Thoracic aorta endothelial cell (primary cell): ENCODE measurements around the gene SYNGR4. TPM values are rescaled to one million over a fixed set of nuclear protein-coding genes. Genes with fewer than 3 reads are reported as not detected.

ENCODE experiments used
- total RNA-seq: library from RNA; depleted of rRNA; stranded (reverse); fragments of >200 nt; gene quantifications from 2 replicates; pipeline ENCODE4 v1.2.3, GENCODE V29; 2012

Gene SYNGR4, protein sequence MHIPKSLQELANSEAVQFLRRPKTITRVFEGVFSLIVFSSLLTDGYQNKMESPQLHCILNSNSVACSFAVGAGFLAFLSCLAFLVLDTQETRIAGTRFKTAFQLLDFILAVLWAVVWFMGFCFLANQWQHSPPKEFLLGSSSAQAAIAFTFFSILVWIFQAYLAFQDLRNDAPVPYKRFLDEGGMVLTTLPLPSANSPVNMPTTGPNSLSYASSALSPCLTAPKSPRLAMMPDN
- total RNA-seq, result not detected in 2 replicates

DNA sequence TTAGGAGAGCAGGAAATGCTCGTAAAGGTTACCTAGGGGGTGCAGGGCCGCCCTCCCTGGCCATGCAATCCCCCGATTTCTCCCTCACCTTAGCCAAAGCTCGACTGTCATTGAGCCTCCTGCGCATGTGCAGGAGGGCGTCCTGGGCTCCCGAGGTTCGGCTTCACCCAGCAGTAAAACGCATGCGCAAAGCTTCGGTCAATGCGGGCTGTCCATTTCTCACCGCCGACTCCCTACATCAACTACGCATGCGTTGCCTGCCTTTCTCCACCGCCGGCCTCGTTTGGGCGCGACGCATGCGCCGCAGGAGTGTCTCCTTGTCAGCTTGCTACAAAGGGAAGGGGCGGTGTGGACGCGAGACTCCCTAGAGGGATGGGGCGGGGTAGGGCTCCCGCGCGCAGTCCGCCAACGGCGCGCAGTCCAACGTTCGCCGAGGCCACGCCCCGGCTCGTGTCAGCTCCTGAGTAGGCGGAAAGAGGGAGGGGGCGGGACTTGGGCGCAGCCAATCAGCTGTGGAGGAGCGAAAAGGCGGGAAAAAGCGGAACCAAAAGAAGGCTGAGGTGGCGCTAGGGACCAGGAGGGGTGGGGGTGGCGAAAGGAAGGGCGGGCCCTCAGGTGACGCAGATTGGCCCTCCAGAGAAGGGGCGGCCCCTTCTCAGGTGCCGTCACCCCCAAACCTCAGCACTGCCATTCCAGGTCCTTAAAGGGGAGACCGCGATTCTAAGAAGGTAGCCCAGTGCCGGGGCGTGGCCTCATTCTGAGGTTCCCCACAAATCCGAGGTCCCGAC is at the start of gene SYNGR4, which contains the start of gene TMEM143:
Gene SYNGR4 (plus strand): TSS at position 558 of the 788 bp plus-strand sequence. CDS start 1,476 bp downstream, outside the sequence.
Gene TMEM143 (minus strand): TSS at position 131 of the 788 bp plus-strand sequence. CDS start 20 bp downstream, at position 111.

DNA sequence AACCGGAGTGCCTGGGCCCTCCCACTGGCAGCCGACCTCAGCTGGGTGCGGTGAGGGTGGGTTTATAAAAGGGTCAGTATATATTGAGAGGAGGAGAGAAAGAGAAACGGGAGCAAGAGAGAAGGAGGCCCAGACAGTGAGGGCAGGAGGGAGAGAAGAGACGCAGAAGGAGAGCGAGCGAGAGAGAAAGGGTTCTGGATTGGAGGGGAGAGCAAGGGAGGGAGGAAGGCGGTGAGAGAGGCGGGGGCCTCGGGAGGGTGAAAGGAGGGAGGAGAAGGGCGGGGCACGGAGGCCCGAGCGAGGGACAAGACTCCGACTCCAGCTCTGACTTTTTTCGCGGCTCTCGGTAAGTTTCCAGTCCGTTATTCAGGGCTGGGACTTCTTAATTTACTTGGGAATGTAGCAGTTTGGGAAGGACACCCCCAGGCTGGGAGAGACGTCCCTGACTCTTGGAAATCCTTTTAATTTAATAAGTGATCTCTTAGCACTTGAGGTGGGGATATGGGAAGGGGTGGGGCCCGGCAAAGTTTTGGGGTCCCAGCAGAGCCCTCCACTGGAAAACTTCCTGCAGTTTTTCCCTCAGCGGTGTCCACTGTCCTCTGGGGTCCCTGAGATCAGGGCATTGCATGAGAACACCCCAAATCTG is 38.8 kb upstream of the SYNGR4 start, which contains the start of gene EMP3:
Gene EMP3 (plus strand): TSS at position 288 of the 646 bp plus-strand sequence. CDS start 1,293 bp downstream, outside the sequence.

DNA sequence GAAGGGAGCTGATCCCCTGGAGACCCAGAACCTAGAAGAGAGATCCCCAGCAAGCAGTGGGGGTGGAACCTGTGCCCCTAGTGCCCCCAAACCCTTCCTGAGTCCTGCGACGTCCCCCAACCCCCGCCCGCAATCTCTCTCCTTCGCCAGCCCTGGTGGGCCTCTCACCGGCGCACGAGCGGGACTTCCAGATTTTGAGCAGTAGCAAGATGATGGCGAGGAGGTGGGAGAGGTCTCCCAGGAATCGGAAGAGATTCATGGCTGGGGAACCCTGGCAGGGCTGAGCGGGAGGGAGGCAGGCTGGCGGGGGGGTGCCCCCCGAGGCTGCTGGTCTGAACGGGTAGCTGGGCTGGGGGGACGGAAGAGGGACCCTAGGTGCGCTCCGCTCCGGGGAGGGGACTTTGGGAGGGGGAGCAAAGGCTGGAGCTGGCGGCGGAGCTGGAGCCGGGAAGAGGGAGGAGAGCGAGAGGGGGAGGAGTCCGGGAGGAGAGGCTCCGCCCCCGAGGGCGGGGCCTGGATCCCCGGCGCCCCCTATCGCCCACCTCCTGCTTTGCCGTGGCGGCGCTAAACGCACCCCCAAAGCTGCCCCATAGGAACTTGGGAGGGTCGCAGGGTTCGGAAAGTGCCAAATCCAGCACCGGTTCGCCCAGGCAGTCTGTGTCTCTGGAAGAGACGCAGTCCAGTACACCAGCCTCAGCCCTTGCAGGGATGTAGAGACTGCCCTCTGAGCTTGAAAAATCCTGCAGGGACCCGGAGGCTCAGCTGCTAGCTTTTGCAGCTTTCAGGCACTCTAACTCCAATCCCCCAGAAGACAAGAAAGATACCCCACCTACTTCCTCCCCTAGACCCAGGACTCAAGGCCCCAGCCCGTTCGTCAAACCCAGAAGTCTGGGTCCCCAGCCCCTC is 27.2 kb downstream of the SYNGR4 start, which contains the start of gene KDELR1:
Gene KDELR1 (minus strand): TSS at position 452 of the 906 bp plus-strand sequence. CDS start 193 bp downstream, at position 259.

DNA sequence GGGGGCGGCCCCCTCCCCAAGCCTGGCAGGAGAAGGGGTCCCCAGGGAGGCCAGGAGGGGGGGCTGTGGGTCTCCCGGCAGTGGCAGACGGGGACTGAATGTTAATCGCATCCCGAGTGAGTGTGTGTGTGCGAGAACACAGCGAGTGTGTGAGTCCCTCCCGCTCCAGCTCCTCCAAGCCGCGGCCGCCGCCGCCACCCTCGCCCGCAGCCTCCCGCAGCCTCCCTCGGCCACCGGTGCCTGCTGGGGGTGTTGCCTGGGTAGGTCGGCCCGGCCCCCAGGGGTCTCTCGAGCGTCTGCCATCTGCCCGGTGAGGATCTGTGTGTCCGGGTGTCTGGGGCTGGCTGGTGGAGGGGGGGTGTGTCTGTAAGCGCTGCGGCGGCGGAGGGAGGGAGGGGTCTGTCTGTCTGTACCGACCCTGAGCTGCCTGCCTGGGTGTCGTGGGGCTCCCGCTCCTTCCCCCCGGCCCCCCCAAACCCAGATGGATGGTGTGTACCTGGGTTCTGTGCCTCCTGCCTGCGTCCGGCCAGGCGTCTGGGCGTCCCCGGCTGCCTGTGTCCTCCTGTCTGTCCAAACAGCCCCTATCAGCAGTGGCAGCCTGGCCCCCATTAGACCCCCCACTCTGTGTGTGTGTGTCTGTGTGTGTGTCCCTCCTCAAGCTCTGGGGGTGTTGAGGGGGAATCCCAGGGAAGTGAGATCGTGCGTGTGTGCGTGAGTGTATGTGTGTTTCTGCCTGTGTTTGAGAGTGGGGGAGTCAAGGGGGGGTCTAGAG is 29.6 kb downstream of the SYNGR4 start, which contains the start of gene GRIN2D:
Gene GRIN2D (plus strand): TSS at position 110 of the 772 bp plus-strand sequence. CDS start 4,725 bp downstream, outside the sequence.

Other genes with a start within 250 kb of the SYNGR4 start
- 46.5 and 50.0 TPM in 2 replicates for gene LIG1, start 194.0 kb upstream of the SYNGR4 start, total RNA-seq
- 2.9 TPM in 2 replicates for gene ZSWIM9, start 193.7 kb upstream of the SYNGR4 start, total RNA-seq
- gene CARD8, start 108.5 kb upstream of the SYNGR4 start, total RNA-seq, result 220 and 254 TPM in 2 replicates
- 1.5 and 3.2 TPM in 2 replicates for gene ZNF114, start 94.3 kb upstream of the SYNGR4 start, total RNA-seq
- gene EMP3, start 38.8 kb upstream of the SYNGR4 start, total RNA-seq, result 33.2 and 47.0 TPM in 2 replicates
- 4.4 and 5.0 TPM in 2 replicates for gene TMEM143, start 427 bp upstream of the SYNGR4 start, total RNA-seq
- 80.3 and 101 TPM in 2 replicates for gene KDELR1, start 27.2 kb downstream of the SYNGR4 start, total RNA-seq
- gene GRIN2D, start 29.3 kb downstream of the SYNGR4 start, total RNA-seq, result 0.40 and 0.57 TPM in 2 replicates
- gene GRWD1, start 81.6 kb downstream of the SYNGR4 start, total RNA-seq, result 48.3 and 54.2 TPM in 2 replicates
- 0.57 and 0.66 TPM in 2 replicates for gene KCNJ14, start 91.2 kb downstream of the SYNGR4 start, total RNA-seq
- 65.1 and 96.0 TPM in 2 replicates for gene CYTH2, start 105.0 kb downstream of the SYNGR4 start, total RNA-seq
- under 0.01 and 0.22 TPM in 2 replicates for gene LMTK3, start 147.5 kb downstream of the SYNGR4 start, total RNA-seq
- gene SULT2B1, start 187.8 kb downstream of the SYNGR4 start, total RNA-seq, result not detected in 2 replicates
- gene SPACA4, start 242.4 kb downstream of the SYNGR4 start, total RNA-seq, result not detected in 2 replicates